H9 (cell line): Measurements from ENCODE around the gene PTPN21. TPM values are rescaled to one million over a fixed set of nuclear protein-coding genes. Genes with fewer than 3 reads are reported as not detected.

Experiments
- DNase-seq: peaks from one replicate; pipeline ENCODE4 v3.0.0-alpha.2; 2017
- H2AFZ ChIP-seq: one replicate; pipeline ENCODE4 v1.6.1; 2013; ENCODE audit warnings: mild to moderate bottlenecking, low read length, control low read depth, moderate library complexity
- H2AK5ac ChIP-seq: 2 replicates; pipeline ENCODE4 v1.6.1; 2013; ENCODE audit warnings: low read length, control low read depth, mixed read lengths; ENCODE audit not compliant: insufficient read length
- H2BK120ac ChIP-seq: one replicate; pipeline ENCODE4 v1.6.1; 2013; ENCODE audit warnings: low read depth, mild to moderate bottlenecking, low read length, control low read depth, inconsistent platforms; ENCODE audit not compliant: poor library complexity, severe bottlenecking
- H2BK12ac ChIP-seq: 2 replicates; pipeline ENCODE4 v1.6.1; 2013; ENCODE audit warnings: low read length, control low read depth, mixed read lengths, low read depth; ENCODE audit not compliant: insufficient read length
- H2BK15ac ChIP-seq: 2 replicates; pipeline ENCODE4 v1.6.1; 2013; ENCODE audit warnings: low read depth, low read length, control low read depth
- H2BK20ac ChIP-seq: one replicate; pipeline ENCODE4 v1.6.1; 2013; ENCODE audit warnings: low read depth, mild to moderate bottlenecking, low read length, control low read depth, inconsistent platforms; ENCODE audit not compliant: poor library complexity, severe bottlenecking
- H2BK5ac ChIP-seq: 2 replicates; pipeline ENCODE4 v1.6.1; 2013; ENCODE audit warnings: low read length, control low read depth, mixed read lengths; ENCODE audit not compliant: insufficient read length
- H3K14ac ChIP-seq: 2 replicates; pipeline ENCODE4 v1.6.1; 2013; ENCODE audit warnings: low read length, control low read depth; ENCODE audit not compliant: insufficient read depth
- H3K18ac ChIP-seq: 2 replicates; pipeline ENCODE4 v1.6.1; 2013; ENCODE audit warnings: low read depth, mild to moderate bottlenecking, mixed read lengths, low read length, control low read depth; ENCODE audit not compliant: insufficient read length
- H3K23ac ChIP-seq: 2 replicates; pipeline ENCODE4 v1.6.1; 2013; ENCODE audit warnings: low read length, control low read depth, mixed read lengths, low read depth; ENCODE audit not compliant: insufficient read length
- H3K23me2 ChIP-seq: 2 replicates; pipeline ENCODE4 v1.6.1; 2013; ENCODE audit warnings: low read depth, mild to moderate bottlenecking, mixed read lengths, low read length, control low read depth; ENCODE audit not compliant: insufficient read length, poor library complexity, severe bottlenecking
- H3K27ac ChIP-seq: 2 replicates; pipeline ENCODE4 v1.5.1; 2013; ENCODE audit warnings: low read length, control low read depth, mixed read lengths, low read depth; ENCODE audit not compliant: insufficient read length
- H3K27me3 ChIP-seq: 2 replicates; pipeline ENCODE4 v1.6.1; 2013; ENCODE audit warnings: low read length, control low read depth, inconsistent platforms; ENCODE audit not compliant: insufficient read depth
- H3K4ac ChIP-seq: 2 replicates; pipeline ENCODE4 v1.6.1; 2013; ENCODE audit warnings: low read depth, mild to moderate bottlenecking, control low read depth, inconsistent platforms, low read length, moderate library complexity
- H3K4me1 ChIP-seq: 2 replicates; pipeline ENCODE4 v1.6.1; 2013; ENCODE audit warnings: low read length, control low read depth, inconsistent platforms; ENCODE audit not compliant: insufficient read depth
- H3K4me2 ChIP-seq: 2 replicates; pipeline ENCODE4 v1.6.1; 2013; ENCODE audit warnings: low read length, control low read depth, mixed read lengths; ENCODE audit not compliant: insufficient read length, insufficient read depth
- H3K56ac ChIP-seq: 2 replicates; pipeline ENCODE4 v1.6.1; 2013; ENCODE audit warnings: low read depth, mild to moderate bottlenecking, mixed read lengths, low read length, control low read depth; ENCODE audit not compliant: insufficient read length
- H3K79me1 ChIP-seq: 2 replicates; pipeline ENCODE4 v1.6.1; 2013; ENCODE audit warnings: low read depth, mild to moderate bottlenecking, moderate library complexity, low read length, control low read depth, inconsistent platforms; ENCODE audit not compliant: insufficient read depth, poor library complexity, severe bottlenecking
- H3K79me2 ChIP-seq: 2 replicates; pipeline ENCODE4 v1.6.1; 2013; ENCODE audit warnings: low read length, control low read depth, inconsistent platforms; ENCODE audit not compliant: insufficient read depth
- H3K9ac ChIP-seq: 2 replicates; pipeline ENCODE4 v1.6.1; 2013; ENCODE audit warnings: low read length, control low read depth, mixed read lengths; ENCODE audit not compliant: insufficient read length; ENCODE audit errors: extremely low read depth
- H3K9me3 ChIP-seq: one replicate; pipeline ENCODE4 v1.6.1; 2013; ENCODE audit warnings: low read depth, low read length, inconsistent platforms; ENCODE audit not compliant: control insufficient read depth
- H3T11ph ChIP-seq: one replicate; pipeline ENCODE4 v1.6.1; 2013; ENCODE audit warnings: mild to moderate bottlenecking, low read length, control low read depth, inconsistent platforms
- H4K20me1 ChIP-seq: one replicate; pipeline ENCODE4 v1.6.1; 2013; ENCODE audit not compliant: control insufficient read depth, insufficient read length, insufficient read depth
- H4K5ac ChIP-seq: 2 replicates; pipeline ENCODE4 v1.6.1; 2013; ENCODE audit warnings: low read depth, mild to moderate bottlenecking, mixed read lengths, low read length, control low read depth; ENCODE audit not compliant: insufficient read length
- H4K8ac ChIP-seq: replicated peaks from 2 replicates; pipeline ENCODE4 v1.6.1; 2013; ENCODE audit warnings: low read length, control low read depth, mixed read lengths, low read depth; ENCODE audit not compliant: insufficient read length
- H4K91ac ChIP-seq: 2 replicates; pipeline ENCODE4 v1.6.1; 2013; ENCODE audit warnings: low read depth, mild to moderate bottlenecking, moderate library complexity, mixed read lengths, low read length, control low read depth; ENCODE audit not compliant: insufficient read length
- H3K27ac Mint-ChIP-seq, 3 experiments: 2 replicates in 2 of 3; 3 replicates in 1 of 3; pipeline ENCODE4 v1.8.0; 2020 to 2021; ENCODE audit warnings: mixed read lengths in 3 of 3, mild to moderate bottlenecking in 1 of 3, moderate library complexity in 1 of 3
- H3K27me3 Mint-ChIP-seq: 2 replicates; pipeline ENCODE4 v1.8.0; 2021; ENCODE audit warnings: low read depth, mild to moderate bottlenecking, moderate library complexity, mixed read lengths
- H3K36me3 Mint-ChIP-seq, 3 experiments: 2 replicates in 2 of 3; 3 replicates in 1 of 3; pipeline ENCODE4 v1.8.0; 2020 to 2021; ENCODE audit warnings: low read depth in 3 of 3, mixed read lengths in 3 of 3; ENCODE audit not compliant: insufficient read depth in 1 of 3
- H3K4me1 Mint-ChIP-seq, 2 experiments: 2 replicates each; pipeline ENCODE4 v1.8.0; 2020; ENCODE audit warnings: mixed read lengths in 2 of 2
- H3K4me3 Mint-ChIP-seq, 2 experiments: 2 replicates in 1 of 2; 3 replicates in 1 of 2; pipeline ENCODE4 v1.8.0; 2020 to 2021; ENCODE audit warnings: mild to moderate bottlenecking in 2 of 2, mixed read lengths in 2 of 2, moderate library complexity in 1 of 2
- H3K9me3 Mint-ChIP-seq, 2 experiments: 2 replicates in 1 of 2; 3 replicates in 1 of 2; pipeline ENCODE4 v1.8.0; 2020; ENCODE audit warnings: mild to moderate bottlenecking in 2 of 2, mixed read lengths in 2 of 2, moderate library complexity in 1 of 2
- WGBS: extraction: QIAGEN DNeasy Blood & Tissue Kit; methylation state at CpG from one replicate; pipeline ENCODE4 v1.1.7; 2013; ENCODE audit warnings: missing lambda C conversion rate, low lambda C conversion rate, mixed read lengths; ENCODE audit not compliant: insufficient read length; ENCODE audit errors: extremely low coverage; 5-methylcytosine and 5-hydroxymethylcytosine counted together
- total RNA-seq: library from RNA; stranded (reverse); gene quantifications from 2 replicates; pipeline ENCODE4 v1.2.1, GENCODE V29; 2021
- TF ChIP-seq, protein P1 (sequence below): fragments of 200-600 bp; sonication (generic); conservative IDR thresholded peaks from 3 replicates; pipeline ENCODE4 v1.8.0; 2021; ENCODE audit warnings: antibody characterized with exemption, mild to moderate bottlenecking

The PTPN21 gene
- total RNA-seq, 1 experiment from 2014 or later: 14.3 TPM

DNA sequence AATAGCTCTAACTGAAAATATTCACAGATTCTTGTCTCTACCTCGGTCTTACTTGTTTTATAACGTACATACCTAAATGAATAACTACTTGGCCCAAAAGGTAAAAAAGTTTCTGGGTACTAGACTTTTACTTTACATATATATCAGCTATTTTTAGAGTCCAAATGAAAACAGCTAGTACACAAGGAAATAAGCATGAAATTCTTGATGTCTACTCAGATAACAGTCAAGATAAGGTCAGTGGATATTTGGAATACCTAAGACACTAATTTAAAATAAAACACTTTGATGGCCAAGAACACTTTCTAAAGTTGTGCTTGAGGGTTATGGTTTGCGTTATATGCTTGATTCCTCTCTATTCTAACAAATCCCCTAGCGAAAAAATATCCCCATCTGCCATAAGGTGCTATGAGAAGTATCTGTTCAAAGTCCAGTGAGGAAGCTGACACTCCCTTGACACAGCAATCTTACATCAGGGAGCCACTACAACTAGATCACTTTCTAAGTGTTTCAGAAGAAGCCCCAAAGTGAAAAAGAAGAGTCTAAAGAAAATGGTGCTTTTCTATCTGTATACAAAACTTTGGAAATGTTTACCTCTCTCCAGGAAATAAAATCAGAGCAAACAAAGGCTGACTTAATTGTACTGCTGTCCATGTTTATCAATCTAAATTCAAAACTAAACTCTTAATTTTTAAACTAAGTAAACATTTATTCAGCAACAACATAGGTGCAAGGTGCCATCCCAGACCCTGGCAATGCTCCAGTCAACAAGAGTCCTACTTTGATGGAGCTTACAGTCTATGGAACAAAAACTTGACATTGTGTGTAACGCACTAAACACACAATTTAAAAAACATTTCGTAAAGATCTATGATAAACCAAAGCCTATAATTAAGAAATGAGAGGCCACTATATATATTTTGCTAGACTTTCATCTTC is 11.7 kb downstream of the PTPN21 start:
- no peak overlapping the region for H2AK5ac ChIP-seq
- no peak for DNase-seq
- H3K36me3 Mint-ChIP-seq: peaks cover 0 to 24% (median 10%) of the 10 kb centered on the region in 3 experiments; a peak in 3 of 7 replicates
- no peaks in the 10 kb centered on the region for H4K20me1 ChIP-seq
- H3K18ac ChIP-seq: no peak overlapping the region
- H2BK12ac ChIP-seq: no peak overlapping the region
- H4K5ac ChIP-seq: no peak overlapping the region
- no peaks in the 10 kb centered on the region for H3K27me3 Mint-ChIP-seq
- no peak overlapping the region for H3K4ac ChIP-seq
- no peaks in the 10 kb centered on the region for H3K4me1 ChIP-seq
- H3K56ac ChIP-seq: no peak overlapping the region
- H3K27ac Mint-ChIP-seq: no peak overlapping the region
- no peak overlapping the region for H4K8ac ChIP-seq
- no peak overlapping the region for H2BK5ac ChIP-seq
- TF ChIP-seq, protein P1, sequence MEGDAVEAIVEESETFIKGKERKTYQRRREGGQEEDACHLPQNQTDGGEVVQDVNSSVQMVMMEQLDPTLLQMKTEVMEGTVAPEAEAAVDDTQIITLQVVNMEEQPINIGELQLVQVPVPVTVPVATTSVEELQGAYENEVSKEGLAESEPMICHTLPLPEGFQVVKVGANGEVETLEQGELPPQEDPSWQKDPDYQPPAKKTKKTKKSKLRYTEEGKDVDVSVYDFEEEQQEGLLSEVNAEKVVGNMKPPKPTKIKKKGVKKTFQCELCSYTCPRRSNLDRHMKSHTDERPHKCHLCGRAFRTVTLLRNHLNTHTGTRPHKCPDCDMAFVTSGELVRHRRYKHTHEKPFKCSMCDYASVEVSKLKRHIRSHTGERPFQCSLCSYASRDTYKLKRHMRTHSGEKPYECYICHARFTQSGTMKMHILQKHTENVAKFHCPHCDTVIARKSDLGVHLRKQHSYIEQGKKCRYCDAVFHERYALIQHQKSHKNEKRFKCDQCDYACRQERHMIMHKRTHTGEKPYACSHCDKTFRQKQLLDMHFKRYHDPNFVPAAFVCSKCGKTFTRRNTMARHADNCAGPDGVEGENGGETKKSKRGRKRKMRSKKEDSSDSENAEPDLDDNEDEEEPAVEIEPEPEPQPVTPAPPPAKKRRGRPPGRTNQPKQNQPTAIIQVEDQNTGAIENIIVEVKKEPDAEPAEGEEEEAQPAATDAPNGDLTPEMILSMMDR: no peak
- no peak overlapping the region for H3K27ac ChIP-seq
- no peak overlapping the region for H3K23ac ChIP-seq
- no peaks in the 10 kb centered on the region for H3K4me1 Mint-ChIP-seq
- H3K4me2 ChIP-seq: no peak overlapping the region
- no peak overlapping the region for H2BK20ac ChIP-seq
- H3K79me2 ChIP-seq: no peaks in the 10 kb centered on the region
- no peak overlapping the region for H3K14ac ChIP-seq
- H2BK15ac ChIP-seq: no peak overlapping the region
- H4K91ac ChIP-seq: no peak overlapping the region
- H3K23me2 ChIP-seq: no peaks in the 10 kb centered on the region
- no peak overlapping the region for H3K9ac ChIP-seq
- no peak overlapping the region for H2AFZ ChIP-seq
- no peaks in the 10 kb centered on the region for H3K27me3 ChIP-seq
- H2BK120ac ChIP-seq: no peak overlapping the region
- no peaks in the 10 kb centered on the region for H3K9me3 Mint-ChIP-seq
- no peak overlapping the region for H3K4me3 Mint-ChIP-seq
- H3K9me3 ChIP-seq: no peaks in the 10 kb centered on the region
- no peaks in the 10 kb centered on the region for H3K79me1 ChIP-seq
- no peak overlapping the region for H3T11ph ChIP-seq
- WGBS: no CpG with 5 or more reads among the region's 6 CpGs
